CD4-positive, alpha-beta T cell treated with Interleukin-4 for 4 hours (primary cell): ENCODE data around the gene ITSN1.

Source experiments
- DNase-seq: peaks from one replicate; pipeline ENCODE4 v3.0.0-alpha.2; 2020

Gene ITSN1

GRCh38 chr21:33817138-33817537 lies 174.8 kb downstream of the ITSN1 start:
- no peak for DNase-seq

- DNase-seq, result no peak
Observed at GRCh38 chr21:33817663-33818451, 175.6 kb downstream of the ITSN1 start.

- DNase-seq, result no peak
Observed at GRCh38 chr21:33820230-33820770, 178.0 kb downstream of the ITSN1 start.

- DNase-seq, result no peak
Observed at GRCh38 chr21:33820798-33821197, 178.5 kb downstream of the ITSN1 start.

GRCh38 chr21:33821503-33822322 lies 179.4 kb downstream of the ITSN1 start:
- DNase-seq, result no peak

- no peak for DNase-seq
Observed at GRCh38 chr21:33824156-33824941, 182.0 kb downstream of the ITSN1 start.

- DNase-seq, result no peak
Observed at GRCh38 chr21:33825419-33825818, 183.1 kb downstream of the ITSN1 start.

- DNase-seq, result no peak
Observed at GRCh38 chr21:33825915-33826314, 183.6 kb downstream of the ITSN1 start.

- DNase-seq, result no peak
Observed at GRCh38 chr21:33828083-33828482, 185.8 kb downstream of the ITSN1 start.

GRCh38 chr21:33828577-33828976 lies 186.3 kb downstream of the ITSN1 start:
- no peak for DNase-seq

GRCh38 chr21:33829844-33830243 lies 187.5 kb downstream of the ITSN1 start:
- no peak for DNase-seq

GRCh38 chr21:33831962-33832659 lies 189.8 kb downstream of the ITSN1 start:
- DNase-seq, result no peak

GRCh38 chr21:33834801-33835500 lies 192.7 kb downstream of the ITSN1 start:
- no peak for DNase-seq

GRCh38 chr21:33835920-33836319 lies 193.6 kb downstream of the ITSN1 start:
- DNase-seq, result no peak

GRCh38 chr21:33836408-33836807 lies 194.1 kb downstream of the ITSN1 start:
- no peak for DNase-seq

GRCh38 chr21:33839167-33839716 lies 196.9 kb downstream of the ITSN1 start:
- no peak for DNase-seq

- no peak for DNase-seq
Observed at GRCh38 chr21:33839806-33840205, 197.5 kb downstream of the ITSN1 start.

GRCh38 chr21:33840771-33841170 lies 198.5 kb downstream of the ITSN1 start:
- no peak for DNase-seq

- no peak for DNase-seq
Observed at GRCh38 chr21:33841561-33841960, 199.3 kb downstream of the ITSN1 start.

- DNase-seq, result no peak
Observed at GRCh38 chr21:33843216-33843615, 200.9 kb downstream of the ITSN1 start.

- no peak for DNase-seq
Observed at GRCh38 chr21:33844104-33844889, 202.0 kb downstream of the ITSN1 start.
